Karpas-422 (cell line): ENCODE measurements around the gene EHD2. TPM values are rescaled to one million over a fixed set of nuclear protein-coding genes. Genes with fewer than 3 reads are reported as not detected.
"Not testable (repeated sequence)": the region's sequence is repeated elsewhere in the genome, so short reads cannot be mapped to it uniquely, and the experiment has no call there.

ENCODE experiments used
- DNase-seq: peaks from one replicate; pipeline ENCODE4 v3.0.0-alpha.2; 2015
- H2AFZ ChIP-seq: fragments of 200-600 bp; sonication (generic); 2 replicates; pipeline ENCODE4 v1.6.1; 2014; ENCODE audit warnings: antibody characterized with exemption, low read length, mixed read lengths
- H3K27ac ChIP-seq: fragments of 200-600 bp; sonication (generic); 2 replicates; pipeline ENCODE4 v1.5.1; 2014; ENCODE audit warnings: mild to moderate bottlenecking, low read length, moderate library complexity
- H3K27me3 ChIP-seq: fragments of 200-600 bp; sonication (generic); 2 replicates; pipeline ENCODE4 v1.6.1; 2014; ENCODE audit warnings: low read length, mixed read lengths
- H3K36me3 ChIP-seq: fragments of 200-600 bp; sonication (generic); 2 replicates; pipeline ENCODE4 v1.6.1; 2014; ENCODE audit warnings: low read length, mixed read lengths; ENCODE audit not compliant: insufficient read depth
- H3K4me1 ChIP-seq: fragments of 200-600 bp; sonication (generic); 2 replicates; pipeline ENCODE4 v1.6.1; 2014; ENCODE audit warnings: mild to moderate bottlenecking, low read length, mixed read lengths
- H3K4me2 ChIP-seq: fragments of 200-600 bp; sonication (generic); 2 replicates; pipeline ENCODE4 v1.6.1; 2014; ENCODE audit warnings: low read length, low read depth, mild to moderate bottlenecking; ENCODE audit not compliant: poor library complexity, severe bottlenecking
- H3K4me3 ChIP-seq: fragments of 200-600 bp; sonication (generic); 2 replicates; pipeline ENCODE4 v1.5.1; 2014; ENCODE audit warnings: mild to moderate bottlenecking, antibody characterized with exemption, low read length, mixed read lengths
- H3K79me2 ChIP-seq: fragments of 200-600 bp; sonication (generic); 2 replicates; pipeline ENCODE4 v1.6.1; 2014; ENCODE audit warnings: mild to moderate bottlenecking, low read length, mixed read lengths
- H3K9ac ChIP-seq: fragments of 200-600 bp; sonication (generic); 2 replicates; pipeline ENCODE4 v1.6.0; 2014; ENCODE audit warnings: low read length
- H3K9me2 ChIP-seq: fragments of 200-600 bp; sonication (generic), shearing (Covaris generic); replicated peaks from 2 replicates; pipeline ENCODE4 v1.6.0; 2014; ENCODE audit warnings: mild to moderate bottlenecking, low read length, moderate library complexity; ENCODE audit not compliant: insufficient read depth
- H3K9me3 ChIP-seq: fragments of 300-700, 200-600 bp; sonication (generic); 2 replicates; pipeline ENCODE4 v1.6.1; 2014; ENCODE audit warnings: low read length, mixed read lengths
- H4K20me1 ChIP-seq: fragments of 200-600 bp; sonication (generic); 2 replicates; pipeline ENCODE4 v1.6.1; 2014; ENCODE audit warnings: mild to moderate bottlenecking, antibody characterized with exemption, low read length, low read depth; ENCODE audit not compliant: insufficient read depth
- total RNA-seq: library from RNA; depleted of rRNA; stranded (reverse); fragments of >200 nt; shearing (Covaris generic); gene quantifications from 2 replicates; pipeline ENCODE4 v1.2.3, GENCODE V29; 2014; ENCODE audit warnings: low replicate concordance

Gene EHD2
- total RNA-seq, 1 experiment from 2014 or later = not detected

DNA sequence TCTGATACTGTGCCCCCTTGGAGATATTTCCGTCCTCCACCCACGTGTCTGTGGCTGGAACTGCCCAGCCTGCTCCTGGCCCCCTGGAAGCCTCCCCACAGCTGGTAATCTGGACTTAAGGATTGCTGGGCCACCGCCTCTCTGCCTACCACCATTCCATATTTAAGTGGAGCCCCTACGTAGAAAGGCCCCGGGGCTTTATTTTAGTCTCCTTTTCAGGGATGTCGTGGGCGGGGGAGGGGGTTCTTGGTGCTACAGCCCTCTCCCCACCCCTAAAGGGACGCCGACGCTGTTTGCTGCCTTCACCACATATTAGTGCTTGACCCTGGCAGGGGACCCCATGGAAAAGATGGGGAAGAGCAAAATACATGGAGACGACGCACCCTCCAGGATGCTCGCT, 29.4 kb downstream of the EHD2 start:
- Histone ChIP-seq H3K4me3 (no peak overlapping the region), H3K9me2 (no peaks in the 10 kb centered on the region), H3K4me1 (peaks cover 32% of the 10 kb centered on the region), H4K20me1 (no peaks in the 10 kb centered on the region), H3K9me3 (no peaks in the 10 kb centered on the region), H3K27ac (no peak overlapping the region), H3K4me2 (no peak overlapping the region), H3K9ac (no peak overlapping the region), H3K79me2 (peaks cover 17% of the 10 kb centered on the region), H3K36me3 (peaks cover 7% of the 10 kb centered on the region; the same call in 1 of the 2 replicates), H2AFZ (no peak overlapping the region), H3K27me3 (no peaks in the 10 kb centered on the region)
- DNase-seq = no peak

DNA sequence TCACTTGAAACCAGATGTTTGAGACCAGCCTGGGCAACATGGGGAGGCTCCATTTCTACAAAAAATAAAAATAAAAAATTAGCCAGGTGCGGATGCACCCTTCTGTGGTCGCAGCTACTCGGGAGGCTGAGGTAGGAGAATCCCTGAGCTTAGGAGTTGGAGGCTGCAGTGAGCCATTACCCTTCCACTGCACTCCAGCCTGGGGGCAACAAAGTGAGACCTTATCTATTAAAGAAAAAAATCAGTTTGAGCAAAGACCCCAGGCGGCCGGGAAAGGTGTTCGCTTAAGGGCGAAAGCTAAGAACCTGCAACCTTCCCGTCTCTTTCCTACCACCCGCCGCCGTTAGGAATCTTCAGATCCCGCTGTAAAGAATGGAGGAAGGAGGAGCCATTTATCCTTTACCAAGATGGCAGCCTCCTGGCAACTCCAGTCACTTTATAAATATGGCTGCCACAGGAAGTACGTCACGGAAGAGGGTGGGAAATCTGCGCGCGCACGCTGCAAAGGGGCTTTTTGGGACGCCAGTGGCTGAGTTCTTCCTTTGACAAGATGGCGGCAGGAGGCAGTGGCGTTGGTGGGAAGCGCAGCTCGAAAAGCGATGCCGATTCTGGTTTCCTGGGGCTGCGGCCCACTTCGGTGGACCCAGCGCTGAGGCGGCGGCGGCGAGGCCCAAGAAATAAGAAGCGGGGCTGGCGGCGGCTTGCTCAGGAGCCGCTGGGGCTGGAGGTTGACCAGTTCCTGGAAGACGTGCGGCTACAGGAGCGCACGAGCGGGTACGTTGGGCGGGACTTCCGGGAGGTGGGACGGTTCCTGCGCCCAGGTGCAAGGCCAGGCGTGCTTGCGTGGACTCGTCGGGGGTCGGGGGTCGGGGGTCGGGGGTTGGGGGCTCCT, 32.0 kb downstream of the EHD2 start, which contains the start of gene NOP53:
Gene NOP53, plus strand, starts transcription at position 537 of the 892 bp plus-strand sequence. Its CDS starts 14 bp downstream, at position 551.
- peak within 1 kb of the TSS; percentile 98 for H3K4me3 ChIP-seq
- H3K4me2 ChIP-seq = peak within 1 kb of the TSS; percentile 64

DNA sequence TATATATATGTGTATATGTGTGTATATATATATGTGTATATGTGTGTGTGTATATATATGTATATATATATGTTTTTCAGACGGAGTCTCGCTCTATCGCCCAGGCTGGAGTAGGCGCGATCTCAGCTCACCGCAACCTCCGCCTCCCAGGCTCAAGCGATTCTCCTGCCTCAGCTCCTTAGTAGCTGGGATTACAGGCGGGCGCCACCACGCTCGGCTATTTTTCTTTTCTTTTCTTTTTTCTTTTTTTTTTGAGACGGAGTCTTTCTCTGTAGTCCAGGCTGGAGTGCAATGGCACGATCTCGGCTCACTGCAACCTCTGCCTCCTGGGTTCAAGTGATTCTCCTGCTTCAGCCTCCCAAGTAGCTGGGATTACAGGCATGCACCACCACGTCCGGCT, 32.9 kb downstream of the EHD2 start:
- H3K4me3 ChIP-seq = peak overlapping the region; percentile 98
- H3K9me2 ChIP-seq, H2AFZ ChIP-seq, DNase-seq, H3K27ac ChIP-seq, H4K20me1 ChIP-seq, H3K27me3 ChIP-seq, H3K9me3 ChIP-seq: not testable (repeated sequence)
- peaks cover 24% of the 10 kb centered on the region for H3K4me1 ChIP-seq
- peak overlapping the region; percentile 64 for H3K4me2 ChIP-seq
- H3K79me2 ChIP-seq = peaks cover 28% of the 10 kb centered on the region
- peaks cover 16% of the 10 kb centered on the region; the same call in 1 of the 2 replicates for H3K36me3 ChIP-seq
- peak overlapping the region; percentile 94 for H3K9ac ChIP-seq

More for the DNA sequence above, 32.0 kb downstream of the EHD2 start, which contains the start of gene NOP53:
- H3K27ac ChIP-seq = peak within 1 kb of the TSS; percentile 62; the same call in 1 of the 2 replicates
- peaks cover 28% of the 10 kb centered on the region for H3K79me2 ChIP-seq
- peak within 1 kb of the TSS; percentile 94; the same call in 1 of the 2 replicates for H2AFZ ChIP-seq
- H3K4me1 ChIP-seq = peaks cover 24% of the 10 kb centered on the region
- H3K36me3 ChIP-seq = peaks cover 16% of the 10 kb centered on the region; the same call in 1 of the 2 replicates
- H3K9me2 ChIP-seq = no peaks in the 10 kb centered on the region
- DNase-seq = peak; percentile 99
- no peaks in the 10 kb centered on the region for H4K20me1 ChIP-seq
- H3K9ac ChIP-seq = peak within 1 kb of the TSS; percentile 94
- no peaks in the 10 kb centered on the region for H3K27me3 ChIP-seq
- H3K9me3 ChIP-seq = no peaks in the 10 kb centered on the region

DNA sequence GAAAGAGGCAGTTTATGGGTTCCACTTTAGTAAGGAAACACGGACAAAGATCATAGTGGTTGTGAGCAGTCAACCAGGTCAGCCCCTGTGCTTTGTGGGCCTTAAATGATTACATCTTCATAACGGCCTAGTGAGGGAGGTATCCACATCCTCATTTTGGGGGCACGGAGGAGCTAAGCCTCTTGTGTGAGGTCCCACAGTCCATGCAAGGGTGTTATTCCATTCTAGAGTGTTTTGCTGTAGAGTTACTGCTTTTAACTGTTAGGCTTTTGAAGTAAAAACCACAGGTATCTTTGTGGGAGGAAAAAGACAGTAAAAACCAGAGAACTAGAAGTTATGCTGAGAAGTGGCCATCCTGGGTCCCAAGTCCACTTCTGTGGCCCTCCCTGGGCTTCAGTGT, 36.1 kb downstream of the EHD2 start:
- Histone ChIP-seq H3K9me2 (no peaks in the 10 kb centered on the region), H3K4me1 (peaks cover 16% of the 10 kb centered on the region), H3K27me3 (no peaks in the 10 kb centered on the region), H3K9me3 (no peaks in the 10 kb centered on the region), H3K36me3 (peaks cover 21% of the 10 kb centered on the region; the same call in 1 of the 2 replicates), H3K9ac (no peak overlapping the region), H3K4me3 (no peak overlapping the region), H3K27ac (no peak overlapping the region), H3K4me2 (no peak overlapping the region), H2AFZ (no peak overlapping the region), H4K20me1 (no peaks in the 10 kb centered on the region), H3K79me2 (peaks cover 28% of the 10 kb centered on the region)
- DNase-seq = no peak

DNA sequence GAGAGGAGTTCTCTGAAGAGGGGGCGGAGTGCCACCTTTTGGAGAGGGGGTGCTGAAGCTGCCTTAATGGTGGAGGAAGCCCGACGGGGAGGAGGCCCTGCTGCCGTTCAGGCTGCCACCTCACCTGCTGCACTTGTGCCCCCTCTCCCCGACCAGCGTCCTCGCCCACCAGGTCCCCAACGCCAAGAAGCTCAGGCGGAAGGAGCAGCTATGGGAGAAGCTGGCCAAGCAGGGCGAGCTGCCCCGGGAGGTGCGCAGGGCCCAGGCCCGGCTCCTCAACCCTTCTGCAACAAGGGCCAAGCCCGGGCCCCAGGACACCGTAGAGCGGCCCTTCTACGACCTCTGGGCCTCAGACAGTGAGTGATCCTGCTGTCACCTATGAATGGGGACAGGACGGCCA, 37.5 kb downstream of the EHD2 start:
- Histone ChIP-seq H3K9ac (no peak overlapping the region), H3K4me2 (no peak overlapping the region), H3K9me3 (no peaks in the 10 kb centered on the region), H3K4me1 (peaks cover 10% of the 10 kb centered on the region), H3K4me3 (no peak overlapping the region), H3K36me3 (peaks cover 21% of the 10 kb centered on the region; the same call in 1 of the 2 replicates), H2AFZ (no peak overlapping the region), H4K20me1 (0 out of 2 replicates have a peak, but pooled peaks cover under 1% of the 10 kb centered on the region), H3K27me3 (no peaks in the 10 kb centered on the region), H3K27ac (no peak overlapping the region), H3K9me2 (no peaks in the 10 kb centered on the region), H3K79me2 (peaks cover 28% of the 10 kb centered on the region)
- DNase-seq = no peak

DNA sequence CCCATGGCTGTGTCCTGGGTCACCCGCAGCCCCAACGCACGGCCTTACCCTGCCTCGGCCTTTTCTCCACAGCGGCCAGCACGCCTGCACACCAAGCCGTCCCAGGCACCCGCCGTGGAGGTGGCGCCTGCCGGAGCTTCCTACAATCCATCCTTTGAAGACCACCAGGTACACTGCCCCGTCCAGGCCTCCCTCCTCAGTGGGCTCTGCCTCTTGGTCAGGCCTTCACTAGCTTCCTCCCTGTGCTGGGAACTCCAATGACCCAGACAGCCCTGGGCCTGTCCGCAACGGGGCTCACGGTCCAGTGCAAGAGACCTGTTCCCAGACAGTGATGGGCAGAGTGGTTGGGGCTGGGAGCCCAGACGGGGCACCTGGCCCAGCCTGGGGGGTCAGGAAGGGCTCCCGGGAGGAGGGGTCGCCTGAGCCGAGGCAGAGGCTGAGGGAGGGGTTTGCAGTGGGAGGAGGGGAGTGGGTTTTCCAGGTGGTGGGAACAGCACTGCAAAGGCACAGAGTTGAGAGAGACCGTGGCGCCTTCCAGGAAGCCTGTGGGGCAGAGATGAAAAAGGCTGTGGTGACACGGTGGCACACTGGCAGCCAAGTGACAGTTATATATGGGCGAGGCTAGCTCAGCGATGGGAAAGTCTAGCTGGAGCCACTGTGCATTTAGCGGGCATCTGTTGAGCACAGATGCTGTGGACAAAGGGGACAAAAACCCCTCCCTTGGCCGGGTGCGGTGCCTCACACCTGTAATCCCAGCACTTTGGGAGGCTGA, 39.4 kb downstream of the EHD2 start:
- Histone ChIP-seq H3K4me2 (no peak overlapping the region), H3K27me3 (no peaks in the 10 kb centered on the region)
- DNase-seq = no peak

DNA sequence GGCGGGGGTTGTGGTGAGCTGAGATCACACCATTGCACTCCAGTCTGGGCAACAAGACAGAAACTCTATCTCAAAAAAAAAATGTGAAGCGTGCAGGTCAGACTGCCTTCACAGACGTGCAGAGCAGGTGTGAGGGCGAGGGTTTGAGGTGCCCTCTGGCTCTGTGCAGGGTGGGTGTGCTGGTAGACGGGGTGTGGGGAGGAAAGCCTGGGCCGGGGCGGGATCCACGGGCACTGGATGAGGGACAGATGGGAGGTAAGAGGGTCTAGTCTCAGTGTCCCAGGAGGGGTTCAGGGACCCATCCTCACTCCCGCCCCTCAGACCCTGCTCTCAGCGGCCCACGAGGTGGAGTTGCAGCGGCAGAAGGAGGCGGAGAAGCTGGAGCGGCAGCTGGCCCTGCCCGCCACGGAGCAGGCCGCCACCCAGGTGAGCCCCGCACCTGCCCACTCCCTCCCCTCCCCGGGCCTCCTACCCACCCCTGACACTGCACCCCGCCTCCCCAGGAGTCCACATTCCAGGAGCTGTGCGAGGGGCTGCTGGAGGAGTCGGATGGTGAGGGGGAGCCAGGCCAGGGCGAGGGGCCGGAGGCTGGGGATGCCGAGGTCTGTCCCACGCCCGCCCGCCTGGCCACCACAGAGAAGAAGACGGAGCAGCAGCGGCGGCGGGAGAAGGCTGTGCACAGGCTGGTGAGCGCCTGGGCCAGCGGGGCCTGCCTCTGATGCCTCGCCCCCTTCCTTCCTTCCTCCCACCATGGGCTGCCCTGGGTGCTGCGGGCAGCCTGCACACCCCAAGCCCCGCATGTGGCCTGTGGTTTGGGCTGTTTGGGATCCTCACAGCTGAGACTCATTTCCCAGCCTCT, 41.2 kb downstream of the EHD2 start:
- Histone ChIP-seq H3K9ac (no peak overlapping the region), H2AFZ (no peak overlapping the region), H3K27me3 (no peaks in the 10 kb centered on the region), H3K27ac (no peak overlapping the region), H3K9me3 (no peaks in the 10 kb centered on the region), H4K20me1 (0 out of 2 replicates have a peak, but pooled peaks cover 5% of the 10 kb centered on the region), H3K36me3 (peaks cover 9% of the 10 kb centered on the region), H3K4me3 (no peak overlapping the region), H3K79me2 (no peaks in the 10 kb centered on the region), H3K4me2 (no peak overlapping the region), H3K9me2 (no peaks in the 10 kb centered on the region), H3K4me1 (no peaks in the 10 kb centered on the region)
- no peak for DNase-seq

More for the DNA sequence above, 39.4 kb downstream of the EHD2 start:
- Histone ChIP-seq H3K9me2 (no peaks in the 10 kb centered on the region), H4K20me1 (0 out of 2 replicates have a peak, but pooled peaks cover 5% of the 10 kb centered on the region), H3K79me2 (peaks cover 12% of the 10 kb centered on the region), H3K36me3 (peaks cover 14% of the 10 kb centered on the region), H2AFZ (no peak overlapping the region), H3K4me1 (no peaks in the 10 kb centered on the region), H3K27ac (no peak overlapping the region), H3K9ac (no peak overlapping the region), H3K4me3 (no peak overlapping the region), H3K9me3 (no peaks in the 10 kb centered on the region)
